NCI-H1694 (cell line): ENCODE measurements around the gene HSPA9.

ENCODE experiments used
- DNase-seq: peaks from one replicate; lab custom pipeline; 2025; lab: John Stamatoyannopoulos, UW

HSPA9 gene

GRCh38 chr5:138595180-138595795, 20.1 kb upstream of the HSPA9 start:
- no peak for DNase-seq

- DNase-seq, result peak; percentile 30
Measured at GRCh38 chr5:138594305-138595058, 19.3 kb upstream of the HSPA9 start.

- no peak for DNase-seq
Measured at GRCh38 chr5:138588013-138588788, 13.0 kb upstream of the HSPA9 start.

GRCh38 chr5:138585157-138585556, 10.0 kb upstream of the HSPA9 start:
- DNase-seq, result no peak

GRCh38 chr5:138583984-138584637, 8.9 kb upstream of the HSPA9 start:
- no peak for DNase-seq

GRCh38 chr5:138582959-138583358, 7.8 kb upstream of the HSPA9 start:
- no peak for DNase-seq

GRCh38 chr5:138580777-138581176, 5.6 kb upstream of the HSPA9 start:
- DNase-seq, result no peak

GRCh38 chr5:138580001-138580400, 4.8 kb upstream of the HSPA9 start:
- DNase-seq, result no peak

GRCh38 chr5:138579517-138579863, 4.3 kb upstream of the HSPA9 start:
- no peak for DNase-seq

- DNase-seq, result no peak
Measured at GRCh38 chr5:138577452-138577851, 2.3 kb upstream of the HSPA9 start.

GRCh38 chr5:138574744-138575193, 432 bp downstream of the HSPA9 start:
- DNase-seq, result no peak

GRCh38 chr5:138573949-138574670, 1.1 kb downstream of the HSPA9 start:
- no peak for DNase-seq

GRCh38 chr5:138573223-138573622, 2.0 kb downstream of the HSPA9 start:
- DNase-seq, result no peak

- DNase-seq, result no peak
Measured at GRCh38 chr5:138570871-138571270, 4.3 kb downstream of the HSPA9 start.

- DNase-seq, result no peak
Measured at GRCh38 chr5:138569782-138570181, 5.4 kb downstream of the HSPA9 start.

- DNase-seq, result no peak
Measured at GRCh38 chr5:138568061-138568824, 7.0 kb downstream of the HSPA9 start.

GRCh38 chr5:138566792-138567191, 8.4 kb downstream of the HSPA9 start:
- DNase-seq, result no peak

GRCh38 chr5:138565100-138565821, 9.9 kb downstream of the HSPA9 start:
- DNase-seq, result no peak

- DNase-seq, result no peak
Measured at GRCh38 chr5:138564242-138564641, 11.0 kb downstream of the HSPA9 start.

GRCh38 chr5:138563340-138564118, 11.7 kb downstream of the HSPA9 start:
- DNase-seq, result no peak
